ENCODE data around the gene IER5. TPM values are rescaled to one million over a fixed set of nuclear protein-coding genes. Genes with fewer than 3 reads are reported as not detected.
A peak's percentile ranks its signal among the peaks of the same experiment; 100 is the strongest.

Gene IER5
- total RNA-seq, 1 experiment from 2014 or later: 21.2 TPM

DNA sequence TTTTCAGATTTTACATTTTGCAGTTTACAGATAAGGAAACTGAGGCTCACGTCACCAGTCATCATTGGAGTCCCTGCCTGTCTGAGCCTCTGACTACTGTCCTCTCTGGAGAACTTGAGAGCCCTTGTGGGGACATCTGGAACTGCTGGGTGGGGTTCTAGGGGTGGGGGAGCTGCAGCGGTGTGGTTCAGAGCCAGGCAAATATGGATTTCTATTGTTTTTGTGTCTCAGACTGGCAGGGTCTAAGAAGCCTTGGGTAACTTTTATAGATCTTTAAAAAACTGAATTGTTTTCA lies 46.9 kb downstream of the IER5 start:
- Histone ChIP-seq H3K4me3 (peak overlapping the region; percentile 26; the same call in 1 of the 2 replicates), H3K9me3 (ENCODE audit: insufficient read depth, low read depth) (no peaks in the 10 kb centered on the region), H3K27ac (peak overlapping the region; percentile 92), H3K79me2 (ENCODE audit: low read depth) (no peaks in the 10 kb centered on the region), H3K36me3 (ENCODE audit: low read depth) (no peaks in the 10 kb centered on the region), H3K9me2 (ENCODE audit: insufficient read depth) (no peaks in the 10 kb centered on the region), H3K4me2 (peak overlapping the region; percentile 70), H3K27me3 (ENCODE audit: insufficient read depth, low read depth) (no peaks in the 10 kb centered on the region), H2AFZ (no peak overlapping the region), H3K4me1 (replicated peaks; ENCODE audit: insufficient read depth) (peaks cover 75% of the 10 kb centered on the region), H3F3A (ENCODE audit: insufficient read depth, low read depth) (peaks cover 45% of the 10 kb centered on the region), H4K20me1 (ENCODE audit: insufficient read depth) (no peaks in the 10 kb centered on the region)
- ChIA-PET POLR2A (ENCODE audit: unreplicated experiment) (interaction anchor here (0.5 to 1.4 kb wide), 7 partner anchors 8 to 43 kb away, joined by 3 to 9 read pairs (median 3); no protein-coding TSS in a partner anchor), CTCF (interaction anchor here (1.4 kb wide), 1 partner anchor 18 kb away, joined by 7 read pairs; no protein-coding TSS in a partner anchor)
- intact Hi-C loops (cut with micrococcal nuclease; ENCODE audit: unreplicated experiment): loop anchor here (1.0 kb wide), 3 partner anchors 18 to 47 kb away; partner anchors contain the start of gene IER5
- no peak for DNase-seq
- TF ChIP-seq, protein P1, sequence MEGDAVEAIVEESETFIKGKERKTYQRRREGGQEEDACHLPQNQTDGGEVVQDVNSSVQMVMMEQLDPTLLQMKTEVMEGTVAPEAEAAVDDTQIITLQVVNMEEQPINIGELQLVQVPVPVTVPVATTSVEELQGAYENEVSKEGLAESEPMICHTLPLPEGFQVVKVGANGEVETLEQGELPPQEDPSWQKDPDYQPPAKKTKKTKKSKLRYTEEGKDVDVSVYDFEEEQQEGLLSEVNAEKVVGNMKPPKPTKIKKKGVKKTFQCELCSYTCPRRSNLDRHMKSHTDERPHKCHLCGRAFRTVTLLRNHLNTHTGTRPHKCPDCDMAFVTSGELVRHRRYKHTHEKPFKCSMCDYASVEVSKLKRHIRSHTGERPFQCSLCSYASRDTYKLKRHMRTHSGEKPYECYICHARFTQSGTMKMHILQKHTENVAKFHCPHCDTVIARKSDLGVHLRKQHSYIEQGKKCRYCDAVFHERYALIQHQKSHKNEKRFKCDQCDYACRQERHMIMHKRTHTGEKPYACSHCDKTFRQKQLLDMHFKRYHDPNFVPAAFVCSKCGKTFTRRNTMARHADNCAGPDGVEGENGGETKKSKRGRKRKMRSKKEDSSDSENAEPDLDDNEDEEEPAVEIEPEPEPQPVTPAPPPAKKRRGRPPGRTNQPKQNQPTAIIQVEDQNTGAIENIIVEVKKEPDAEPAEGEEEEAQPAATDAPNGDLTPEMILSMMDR (conservative IDR thresholded peaks at IDR 0.05): peak; percentile 51
- no peak for TF ChIP-seq EZH2 (IDR thresholded peaks at IDR 0.05; ENCODE audit: low read depth)
- no TSS peak for BruUV-seq (replicated peaks)

DNA sequence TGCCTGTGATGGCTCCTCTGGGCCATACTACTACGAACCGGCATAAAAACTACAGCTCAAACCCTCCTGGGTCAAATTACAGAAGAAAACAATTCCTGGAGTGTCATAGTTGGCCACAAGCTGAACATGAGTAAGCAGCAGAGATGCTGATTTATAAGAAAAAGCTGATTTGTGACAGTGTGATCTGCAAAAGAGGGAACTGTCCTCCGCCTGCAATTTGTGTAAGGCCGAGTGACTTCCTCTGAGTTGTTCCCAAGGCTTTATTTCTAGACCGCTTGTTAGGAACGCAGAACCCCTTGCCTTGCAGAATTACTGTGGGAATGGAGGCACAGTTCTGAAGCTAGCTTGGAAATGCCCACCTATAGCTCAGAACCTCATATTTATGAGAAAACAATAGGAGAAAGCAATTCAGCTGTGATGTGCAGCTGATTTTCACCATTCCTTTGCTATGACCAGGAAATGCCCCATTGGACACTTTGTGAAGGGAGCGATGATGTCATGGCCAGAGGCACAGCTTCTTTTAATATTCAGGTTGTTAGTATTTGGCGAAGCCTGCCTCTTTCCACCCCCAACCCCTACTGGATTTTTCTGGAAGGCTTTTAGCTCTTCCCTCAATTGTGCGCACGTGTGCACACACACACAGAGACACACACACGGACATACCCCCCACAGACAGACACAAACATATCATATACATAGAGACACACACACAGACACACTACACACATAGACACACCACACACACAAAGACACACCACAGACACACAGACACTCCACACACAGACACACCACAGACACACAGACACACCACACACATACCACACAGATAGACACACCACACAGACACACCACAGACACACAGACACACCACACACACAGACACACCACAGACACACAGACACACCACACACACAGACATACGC lies 47.6 kb downstream of the IER5 start:
- intact Hi-C loops (cut with micrococcal nuclease; ENCODE audit: unreplicated experiment): loop anchor here (1.0 kb wide), 3 partner anchors 19 to 48 kb away; partner anchors contain the start of gene IER5
- Histone ChIP-seq H3K79me2 (ENCODE audit: low read depth) (no peaks in the 10 kb centered on the region), H3K4me3 (peak overlapping the region; percentile 26; the same call in 1 of the 2 replicates), H3K4me1 (replicated peaks; ENCODE audit: insufficient read depth) (peaks cover 82% of the 10 kb centered on the region), H3K9me2 (ENCODE audit: insufficient read depth) (no peaks in the 10 kb centered on the region), H3K9me3 (ENCODE audit: insufficient read depth, low read depth) (no peaks in the 10 kb centered on the region), H4K20me1 (ENCODE audit: insufficient read depth) (no peaks in the 10 kb centered on the region), H3F3A (ENCODE audit: insufficient read depth, low read depth) (peaks cover 52% of the 10 kb centered on the region), H3K36me3 (ENCODE audit: low read depth) (no peaks in the 10 kb centered on the region), H3K27me3 (ENCODE audit: insufficient read depth, low read depth) (no peaks in the 10 kb centered on the region), H2AFZ (no peak overlapping the region), H3K27ac (peak overlapping the region; percentile 92), H3K4me2 (peak overlapping the region; percentile 70)
- TF ChIP-seq, protein P1 (conservative IDR thresholded peaks at IDR 0.05): no peak
- TF ChIP-seq EZH2 (IDR thresholded peaks at IDR 0.05; ENCODE audit: low read depth): no peak
- BruUV-seq (replicated peaks): TSS peak; percentile 67
- CTCF ChIA-PET: interaction anchor here (0.9 to 1.4 kb wide), 2 partner anchors 19 to 31 kb away, joined by 4 to 7 read pairs; no protein-coding TSS in a partner anchor
- POLR2A ChIA-PET (ENCODE audit: unreplicated experiment): interaction anchor here (0.5 to 1.4 kb wide), 9 partner anchors 9 to 213 kb away, joined by 3 to 9 read pairs (median 3); no protein-coding TSS in a partner anchor
- peak; percentile 51 to 93 for DNase-seq

DNA sequence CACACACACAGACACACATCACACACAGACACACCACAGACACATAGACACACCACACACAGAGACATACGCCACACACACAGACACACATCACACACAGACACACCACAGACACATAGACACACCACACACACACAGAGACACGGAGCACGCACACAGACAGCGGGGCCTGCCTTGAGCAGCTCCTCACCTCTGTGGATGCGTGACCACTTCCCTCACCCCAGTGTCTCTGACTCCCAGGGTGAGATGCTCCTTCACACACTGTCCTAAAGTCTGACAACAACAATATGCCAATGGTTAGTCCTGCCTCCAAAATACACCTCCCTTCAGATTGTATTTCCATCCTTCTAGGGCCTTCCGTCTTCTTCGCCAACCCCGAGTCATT lies 48.2 kb downstream of the IER5 start:
- H3K9me3 ChIP-seq (ENCODE audit: insufficient read depth, low read depth): no peaks in the 10 kb centered on the region
- BruUV-seq (replicated peaks): no TSS peak
- no peaks in the 10 kb centered on the region for H4K20me1 ChIP-seq (ENCODE audit: insufficient read depth)
- no peaks in the 10 kb centered on the region for H3K9me2 ChIP-seq (ENCODE audit: insufficient read depth)
- TF ChIP-seq, protein P1 (conservative IDR thresholded peaks at IDR 0.05): no peak
- TF ChIP-seq EZH2 (IDR thresholded peaks at IDR 0.05; ENCODE audit: low read depth): no peak
- H3F3A ChIP-seq (ENCODE audit: insufficient read depth, low read depth): peaks cover 56% of the 10 kb centered on the region
- peak overlapping the region; percentile 70 for H3K4me2 ChIP-seq
- POLR2A ChIA-PET (ENCODE audit: unreplicated experiment): no interaction called here
- CTCF ChIA-PET: no interaction called here
- no peaks in the 10 kb centered on the region for H3K27me3 ChIP-seq (ENCODE audit: insufficient read depth, low read depth)
- H3K79me2 ChIP-seq (ENCODE audit: low read depth): 0 out of 2 replicates have a peak, but pooled peaks cover under 1% of the 10 kb centered on the region
- no peaks in the 10 kb centered on the region for H3K36me3 ChIP-seq (ENCODE audit: low read depth)
- H3K27ac ChIP-seq: peak overlapping the region; percentile 92
- intact Hi-C loops (cut with micrococcal nuclease; ENCODE audit: unreplicated experiment): no loop called here
- DNase-seq: no peak
- H3K4me3 ChIP-seq: no peak overlapping the region
- H2AFZ ChIP-seq: no peak overlapping the region
- peaks cover 88% of the 10 kb centered on the region for H3K4me1 ChIP-seq (replicated peaks; ENCODE audit: insufficient read depth)

All from PC-9 (cell line).